GM19397 (cell line): ENCODE data around the gene MAK.
A peak's percentile ranks its signal among the peaks of the same experiment; 100 is the strongest.
"Not testable (repeated sequence)": the region's sequence is repeated elsewhere in the genome, so short reads cannot be mapped to it uniquely, and the experiment has no call there.

Experiments
- ATAC-seq: cut with Tn5 transposase; IDR thresholded peaks from one replicate; pipeline ENCODE4 v1.9.1; 2021; ENCODE audit warnings: mild to moderate bottlenecking, moderate library complexity; ENCODE audit not compliant: unreplicated experiment

The MAK gene

GRCh38 chr6:10733151-10733715 lies 105.1 kb downstream of the MAK start:
- no peak for ATAC-seq

GRCh38 chr6:10730254-10730653 lies 108.1 kb downstream of the MAK start:
- no peak for ATAC-seq

DNA sequence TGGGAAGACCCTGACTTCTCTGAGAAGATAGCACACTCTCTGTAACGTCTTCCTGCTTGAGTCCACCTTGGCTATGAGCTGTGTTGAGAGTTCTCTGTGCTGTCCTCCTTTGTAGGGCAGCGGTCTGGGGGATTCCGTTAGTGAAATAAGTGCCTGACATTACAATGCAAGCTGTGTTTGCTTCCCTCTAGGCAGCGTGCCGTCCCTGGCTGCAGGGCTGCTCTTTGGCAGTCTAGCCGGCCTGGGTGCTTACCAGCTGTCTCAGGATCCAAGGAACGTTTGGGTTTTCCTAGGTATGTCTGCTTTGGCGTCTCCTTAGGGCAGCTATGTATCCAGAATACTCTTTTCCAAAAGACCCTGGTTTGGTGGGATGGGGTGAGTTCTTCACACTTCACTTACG lies 112.6 kb downstream of the MAK start:
- ATAC-seq, result no peak

- ATAC-seq, result no peak
Observed at GRCh38 chr6:10725044-10725443, 113.3 kb downstream of the MAK start.

- no peak for ATAC-seq
Observed at GRCh38 chr6:10723567-10723881, 114.8 kb downstream of the MAK start.

- peak; percentile 98 for ATAC-seq
Observed at GRCh38 chr6:10722820-10723566, 115.3 kb downstream of the MAK start, which contains the start of gene TMEM14C. TMEM14C (plus strand) TSS chr6:10723070; CDS start chr6:10724614, 1,544 bp downstream.

DNA sequence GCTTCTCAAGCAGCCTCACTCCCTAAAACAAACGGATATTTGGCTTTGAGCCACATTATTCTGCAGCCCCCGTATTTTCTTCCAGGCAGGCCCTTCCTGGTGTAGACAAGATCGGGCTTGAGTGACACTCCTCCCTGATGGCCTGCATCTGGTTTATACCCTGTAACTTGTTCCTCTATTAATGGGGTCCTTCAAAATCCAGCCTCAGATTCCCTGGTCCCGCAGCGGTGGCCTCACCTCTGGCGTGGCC lies 115.8 kb downstream of the MAK start:
- ATAC-seq, result no peak

- no peak for ATAC-seq
Observed at GRCh38 chr6:10721850-10722569, 116.3 kb downstream of the MAK start.

DNA sequence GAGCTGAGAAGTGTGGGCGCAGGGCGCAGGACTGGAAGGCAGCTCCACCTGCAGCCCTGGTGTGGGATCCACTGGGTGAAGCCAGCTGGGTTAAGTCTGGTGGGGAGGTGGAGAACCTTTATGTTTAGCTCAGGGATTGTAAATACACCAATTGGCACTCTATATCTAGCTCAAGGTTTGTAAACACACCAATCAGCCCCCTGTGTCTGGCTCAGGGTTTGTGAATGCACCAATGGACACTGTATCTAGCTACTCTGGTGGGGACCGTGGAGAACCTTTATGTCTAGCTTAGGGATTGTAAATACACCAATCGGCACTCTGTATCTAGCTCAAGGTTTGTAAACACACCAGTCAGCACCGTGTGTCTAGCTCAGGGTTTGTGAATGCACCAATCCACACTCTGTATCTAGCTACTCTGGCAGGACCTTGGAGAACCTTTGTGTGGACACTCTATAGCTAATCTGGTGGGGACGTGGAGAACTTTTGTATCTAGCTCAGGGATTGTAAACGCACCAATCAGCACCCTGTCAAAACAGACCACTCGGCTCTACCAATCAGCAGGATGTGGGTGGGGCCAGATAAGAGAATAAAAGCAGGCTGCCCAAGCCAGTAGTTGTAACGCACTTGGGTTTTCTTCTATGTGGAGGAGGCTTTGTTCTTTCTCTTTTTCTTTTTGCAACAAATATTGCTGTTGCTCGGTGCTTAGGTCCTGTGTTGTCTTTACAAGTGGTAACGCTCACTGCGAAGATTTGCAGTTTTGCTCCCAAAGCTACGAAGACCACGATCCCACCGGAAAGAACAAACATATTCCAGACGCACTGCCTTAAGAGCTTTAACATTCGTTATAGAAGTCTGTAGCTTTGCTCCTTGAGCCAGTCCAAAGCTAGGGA lies 117.1 kb downstream of the MAK start:
- not testable (repeated sequence) for ATAC-seq

- ATAC-seq, result no peak
Observed at GRCh38 chr6:10720265-10720959, 117.9 kb downstream of the MAK start.

- no peak for ATAC-seq
Observed at GRCh38 chr6:10719964-10720264, 118.4 kb downstream of the MAK start.

DNA sequence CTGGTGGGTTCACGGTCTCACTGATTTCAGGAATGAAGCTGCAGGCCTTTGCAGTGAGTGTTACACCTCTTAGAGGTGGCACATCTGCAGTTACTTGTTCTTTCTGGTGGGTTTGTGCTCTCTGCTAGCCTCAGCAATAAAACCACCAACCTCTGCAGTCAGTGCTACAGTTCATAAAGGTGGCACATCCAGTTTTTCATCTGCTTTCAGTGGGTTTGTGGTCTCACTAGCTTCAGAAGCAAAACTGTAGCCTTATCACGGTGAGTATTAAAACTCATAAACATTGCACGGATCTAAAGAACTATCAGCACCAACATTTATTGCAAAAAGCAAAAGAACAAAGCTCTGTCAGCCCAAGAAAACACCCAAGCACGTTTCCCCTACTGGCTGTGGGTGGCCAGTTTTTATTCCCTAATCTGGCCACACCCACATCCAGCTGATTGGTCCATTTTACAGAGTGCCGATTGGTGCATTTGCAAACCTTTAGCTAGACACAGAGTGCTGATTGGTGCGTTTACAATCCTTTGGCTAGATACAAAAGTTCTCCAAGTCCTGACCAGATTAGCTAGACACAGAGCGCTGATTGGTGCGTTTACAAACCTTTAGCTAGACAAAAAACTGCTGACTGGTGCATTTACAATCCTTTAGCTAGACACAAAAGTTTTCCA lies 118.9 kb downstream of the MAK start:
- no peak for ATAC-seq

- ATAC-seq, result no peak
Observed at GRCh38 chr6:10713962-10714361, 124.4 kb downstream of the MAK start.
